Keratinocyte (primary cell): Measurements from ENCODE around the gene ADAMTS9.

Experiments used
- CTCF ChIP-seq, 3 experiments: IDR thresholded peaks in 1 of 3; conservative IDR thresholded peaks in 1 of 3; optimal IDR thresholded peaks in 1 of 3; 2 replicates in 2 of 3; 3 replicates in 1 of 3; pipeline versions ENCODE3 to v1.5.1; 2011; ENCODE audit warnings: low read length in 3 of 3, mild to moderate bottlenecking in 3 of 3, moderate library complexity in 2 of 3, control low read depth in 1 of 3, inconsistent platforms in 1 of 3; ENCODE audit not compliant: insufficient read depth in 2 of 3; ENCODE audit errors: extremely low read depth in 1 of 3
- EZH2 ChIP-seq: IDR thresholded peaks from one replicate; pipeline ENCODE4 v1.6.1; 2012; ENCODE audit warnings: inconsistent platforms, mild to moderate bottlenecking, low read length, moderate library complexity

- TF ChIP-seq CTCF (optimal IDR thresholded peaks at IDR 0.05 in 1 of 3, IDR thresholded peaks at IDR 0.05 in 1 of 3, conservative IDR thresholded peaks at IDR 0.05 in 1 of 3; ENCODE audit: extremely low read depth in 1 of 3, insufficient read depth in 2 of 3, low read length in 3 of 3) (no peak), EZH2 (no peak)
Observed at GRCh38 chr3:64561868-64562267, 125.9 kb downstream of the ADAMTS9 start.
